ENCODE data around the gene TUBA3E. TPM values are rescaled to one million over a fixed set of nuclear protein-coding genes. Genes with fewer than 3 reads are reported as not detected.
"Not testable (repeated sequence)": the region's sequence is repeated elsewhere in the genome, so short reads cannot be mapped to it uniquely, and the experiment has no call there.

Gene TUBA3E
- polyA plus RNA-seq, 1 donor from 2014 or later = not detected

DNA sequence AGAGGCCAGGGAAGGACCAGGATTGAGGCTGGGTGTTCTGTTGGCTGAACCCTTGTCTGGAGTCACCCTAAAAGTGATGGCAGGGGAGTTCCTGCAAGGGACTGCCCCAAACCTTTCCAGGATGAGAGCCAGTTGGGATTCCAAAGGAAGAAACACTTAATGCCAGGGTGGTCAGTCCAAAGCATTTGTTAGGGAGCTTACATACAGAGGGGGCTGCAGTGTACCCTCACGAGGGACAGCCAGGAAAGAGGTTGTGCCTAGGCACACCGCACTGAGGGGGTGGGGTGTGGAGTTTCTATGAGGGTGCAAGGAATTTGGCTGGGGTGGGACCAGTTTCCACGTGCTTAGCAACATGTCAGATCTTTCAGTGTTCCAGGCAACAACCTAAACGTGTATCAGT lies 9.3 kb downstream of the TUBA3E start:
- H3K79me2 ChIP-seq (replicated peaks; ENCODE audit: insufficient read depth, low read length); H3K9me2 ChIP-seq (ENCODE audit: insufficient read depth, low read length); H2AFZ ChIP-seq (ENCODE audit: low read depth, low read length); H3K27ac ChIP-seq (ENCODE audit: low read length); H3K27me3 ChIP-seq (ENCODE audit: insufficient read depth, low read depth, low read length); H3K4me3 ChIP-seq (ENCODE audit: low read length); H4K20me1 ChIP-seq (ENCODE audit: insufficient read depth); H3K4me2 ChIP-seq (ENCODE audit: low read length); H3K9ac ChIP-seq (ENCODE audit: low read length); H3K36me3 ChIP-seq (ENCODE audit: insufficient read depth, low read length); H3F3A ChIP-seq (ENCODE audit: insufficient read depth, low read length, poor library complexity, severe bottlenecking); H3K9me3 ChIP-seq (ENCODE audit: low read length): not testable (repeated sequence)

DNA sequence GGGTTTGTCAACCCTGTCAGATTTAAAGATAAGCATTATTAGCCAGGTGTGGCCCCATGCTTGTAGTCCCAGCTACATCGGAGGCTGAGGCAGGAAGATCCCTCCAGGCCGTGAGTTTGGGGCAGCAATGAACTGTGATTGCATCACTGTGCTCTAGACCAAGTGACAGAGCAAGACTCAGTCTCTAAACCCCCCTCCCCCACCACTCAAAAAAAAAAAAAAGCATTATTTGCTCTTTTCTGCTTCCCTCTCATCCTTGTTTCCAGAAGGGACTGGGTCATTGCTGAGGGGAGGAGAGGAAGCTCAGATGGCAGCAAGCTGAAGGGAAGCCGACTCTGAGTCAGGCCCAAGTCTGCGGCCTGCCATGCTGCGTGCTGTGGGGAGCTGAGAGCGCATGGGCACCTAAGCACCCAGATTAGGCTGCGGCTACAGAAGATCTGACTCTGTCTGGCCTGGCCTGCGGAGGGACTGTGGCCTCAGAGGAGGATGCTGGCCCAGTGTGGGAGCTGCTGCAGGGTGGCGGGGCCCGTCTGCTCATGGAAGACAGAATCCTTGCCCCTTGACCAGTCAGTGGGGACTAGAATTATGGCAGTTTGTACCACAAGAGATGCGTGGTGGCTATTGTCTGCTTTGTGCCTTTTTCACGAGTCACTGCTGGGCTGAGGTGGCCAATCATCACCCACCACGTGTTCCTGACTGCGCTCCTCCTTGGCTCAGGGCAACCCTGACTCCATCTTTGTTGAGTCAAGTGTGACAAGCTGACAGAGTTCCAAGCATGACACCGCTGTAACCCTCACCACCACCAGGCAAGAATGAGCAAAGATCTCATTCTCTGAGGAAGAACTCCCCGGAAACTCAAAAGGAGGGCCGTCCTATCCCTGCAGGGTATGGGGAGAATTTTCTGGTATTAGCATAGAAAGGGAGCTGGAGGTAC lies 10.1 kb downstream of the TUBA3E start:
- H4K20me1 ChIP-seq (ENCODE audit: insufficient read depth); H3K9me3 ChIP-seq (ENCODE audit: low read length); H3K79me2 ChIP-seq (replicated peaks; ENCODE audit: insufficient read depth, low read length); H3K27me3 ChIP-seq (ENCODE audit: insufficient read depth, low read depth, low read length); H3K4me3 ChIP-seq (ENCODE audit: low read length); H3K9ac ChIP-seq (ENCODE audit: low read length); H3K27ac ChIP-seq (ENCODE audit: low read length); H2AFZ ChIP-seq (ENCODE audit: low read depth, low read length); H3K36me3 ChIP-seq (ENCODE audit: insufficient read depth, low read length); H3K9me2 ChIP-seq (ENCODE audit: insufficient read depth, low read length); H3F3A ChIP-seq (ENCODE audit: insufficient read depth, low read length, poor library complexity, severe bottlenecking); H3K4me2 ChIP-seq (ENCODE audit: low read length): not testable (repeated sequence)

DNA sequence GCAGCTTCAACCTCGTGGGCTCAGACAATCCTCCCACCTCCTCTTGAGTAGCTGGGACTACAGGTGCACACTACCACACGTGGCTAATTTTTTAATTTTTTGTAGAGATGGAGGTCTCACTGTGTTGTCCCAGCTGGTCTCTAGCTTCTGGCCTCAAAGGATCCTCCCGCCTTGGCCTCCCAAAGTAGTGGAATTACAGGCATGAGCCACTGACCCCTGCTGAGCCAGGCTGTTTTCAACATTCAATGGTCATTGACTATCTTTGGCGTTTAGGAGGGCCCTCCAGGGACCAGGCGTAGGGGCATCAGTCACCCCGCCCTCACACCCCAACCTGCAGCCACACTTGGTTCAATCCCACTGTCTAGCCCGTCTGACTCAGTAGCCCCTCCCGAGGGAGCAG lies 11.0 kb downstream of the TUBA3E start:
- Histone ChIP-seq H3K36me3 (ENCODE audit: insufficient read depth, low read length) (no peaks in the 10 kb centered on the region), H3K4me3 (ENCODE audit: low read length) (no peak overlapping the region), H3K27ac (ENCODE audit: low read length) (no peak overlapping the region), H3K9ac (ENCODE audit: low read length) (no peak overlapping the region), H3K9me3 (ENCODE audit: low read length) (no peaks in the 10 kb centered on the region), H3K79me2 (replicated peaks; ENCODE audit: insufficient read depth, low read length) (no peaks in the 10 kb centered on the region), H3F3A (ENCODE audit: insufficient read depth, low read length, poor library complexity, severe bottlenecking) (no peaks in the 10 kb centered on the region), H3K27me3 (ENCODE audit: insufficient read depth, low read depth, low read length) (no peaks in the 10 kb centered on the region), H3K9me2 (ENCODE audit: insufficient read depth, low read length) (no peaks in the 10 kb centered on the region), H4K20me1 (ENCODE audit: insufficient read depth) (no peaks in the 10 kb centered on the region), H3K4me2 (ENCODE audit: low read length) (no peak overlapping the region), H2AFZ (ENCODE audit: low read depth, low read length) (no peak overlapping the region)
- TF ChIP-seq EZH2 (IDR thresholded peaks at IDR 0.05; ENCODE audit: borderline replicate concordance, insufficient read depth, low read length, poor library complexity, severe bottlenecking) (no peak), TAF1 (IDR thresholded peaks at IDR 0.05; ENCODE audit: low read depth) (no peak), SMC3 (conservative IDR thresholded peaks at IDR 0.05; ENCODE audit: poor library complexity) (no peak), EP300 (conservative IDR thresholded peaks at IDR 0.05; ENCODE audit: poor library complexity, severe bottlenecking) (no peak), RAD21 (conservative IDR thresholded peaks at IDR 0.05) (no peak), MXI1 (conservative IDR thresholded peaks at IDR 0.05; ENCODE audit: poor library complexity, severe bottlenecking) (no peak), POLR2AphosphoS5 (IDR thresholded peaks at IDR 0.05) (no peak)
- TF ChIP-seq, protein P1, sequence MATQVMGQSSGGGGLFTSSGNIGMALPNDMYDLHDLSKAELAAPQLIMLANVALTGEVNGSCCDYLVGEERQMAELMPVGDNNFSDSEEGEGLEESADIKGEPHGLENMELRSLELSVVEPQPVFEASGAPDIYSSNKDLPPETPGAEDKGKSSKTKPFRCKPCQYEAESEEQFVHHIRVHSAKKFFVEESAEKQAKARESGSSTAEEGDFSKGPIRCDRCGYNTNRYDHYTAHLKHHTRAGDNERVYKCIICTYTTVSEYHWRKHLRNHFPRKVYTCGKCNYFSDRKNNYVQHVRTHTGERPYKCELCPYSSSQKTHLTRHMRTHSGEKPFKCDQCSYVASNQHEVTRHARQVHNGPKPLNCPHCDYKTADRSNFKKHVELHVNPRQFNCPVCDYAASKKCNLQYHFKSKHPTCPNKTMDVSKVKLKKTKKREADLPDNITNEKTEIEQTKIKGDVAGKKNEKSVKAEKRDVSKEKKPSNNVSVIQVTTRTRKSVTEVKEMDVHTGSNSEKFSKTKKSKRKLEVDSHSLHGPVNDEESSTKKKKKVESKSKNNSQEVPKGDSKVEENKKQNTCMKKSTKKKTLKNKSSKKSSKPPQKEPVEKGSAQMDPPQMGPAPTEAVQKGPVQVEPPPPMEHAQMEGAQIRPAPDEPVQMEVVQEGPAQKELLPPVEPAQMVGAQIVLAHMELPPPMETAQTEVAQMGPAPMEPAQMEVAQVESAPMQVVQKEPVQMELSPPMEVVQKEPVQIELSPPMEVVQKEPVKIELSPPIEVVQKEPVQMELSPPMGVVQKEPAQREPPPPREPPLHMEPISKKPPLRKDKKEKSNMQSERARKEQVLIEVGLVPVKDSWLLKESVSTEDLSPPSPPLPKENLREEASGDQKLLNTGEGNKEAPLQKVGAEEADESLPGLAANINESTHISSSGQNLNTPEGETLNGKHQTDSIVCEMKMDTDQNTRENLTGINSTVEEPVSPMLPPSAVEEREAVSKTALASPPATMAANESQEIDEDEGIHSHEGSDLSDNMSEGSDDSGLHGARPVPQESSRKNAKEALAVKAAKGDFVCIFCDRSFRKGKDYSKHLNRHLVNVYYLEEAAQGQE (IDR thresholded peaks at IDR 0.05; ENCODE audit: borderline replicate concordance) = no peak
- TF ChIP-seq, protein P2, sequence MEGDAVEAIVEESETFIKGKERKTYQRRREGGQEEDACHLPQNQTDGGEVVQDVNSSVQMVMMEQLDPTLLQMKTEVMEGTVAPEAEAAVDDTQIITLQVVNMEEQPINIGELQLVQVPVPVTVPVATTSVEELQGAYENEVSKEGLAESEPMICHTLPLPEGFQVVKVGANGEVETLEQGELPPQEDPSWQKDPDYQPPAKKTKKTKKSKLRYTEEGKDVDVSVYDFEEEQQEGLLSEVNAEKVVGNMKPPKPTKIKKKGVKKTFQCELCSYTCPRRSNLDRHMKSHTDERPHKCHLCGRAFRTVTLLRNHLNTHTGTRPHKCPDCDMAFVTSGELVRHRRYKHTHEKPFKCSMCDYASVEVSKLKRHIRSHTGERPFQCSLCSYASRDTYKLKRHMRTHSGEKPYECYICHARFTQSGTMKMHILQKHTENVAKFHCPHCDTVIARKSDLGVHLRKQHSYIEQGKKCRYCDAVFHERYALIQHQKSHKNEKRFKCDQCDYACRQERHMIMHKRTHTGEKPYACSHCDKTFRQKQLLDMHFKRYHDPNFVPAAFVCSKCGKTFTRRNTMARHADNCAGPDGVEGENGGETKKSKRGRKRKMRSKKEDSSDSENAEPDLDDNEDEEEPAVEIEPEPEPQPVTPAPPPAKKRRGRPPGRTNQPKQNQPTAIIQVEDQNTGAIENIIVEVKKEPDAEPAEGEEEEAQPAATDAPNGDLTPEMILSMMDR (IDR thresholded peaks at IDR 0.05; ENCODE audit: poor library complexity, severe bottlenecking) = no peak

All from neural cell (in vitro differentiated cells).